Colonic mucosa (tissue), 4 donors: ENCODE results near the gene FCRLB. TPM values are rescaled to one million over a fixed set of nuclear protein-coding genes. Genes with fewer than 3 reads are reported as not detected.
A peak's percentile ranks its signal among the peaks of the same experiment; 100 is the strongest.

Experiments
- DNase-seq: peaks from one replicate; pipeline ENCODE4 v3.0.0-alpha.2; 2020
- H3K27ac ChIP-seq: fragments of 200-600 bp; one replicate; pipeline ENCODE4 v1.8.0; 2021
- H3K27me3 ChIP-seq: fragments of 200-600 bp; one replicate; pipeline ENCODE4 v1.8.0; 2021
- H3K36me3 ChIP-seq: fragments of 200-600 bp; one replicate; pipeline ENCODE4 v1.8.0; 2021
- H3K4me1 ChIP-seq: fragments of 200-600 bp; one replicate; pipeline ENCODE4 v1.8.0; 2021; ENCODE audit warnings: mild to moderate bottlenecking
- H3K4me3 ChIP-seq: fragments of 200-600 bp; one replicate; pipeline ENCODE4 v1.8.0; 2021
- H3K9ac ChIP-seq, 2 donors: one replicate each; pipeline ENCODE4 v1.7.0; 2013; ENCODE audit warnings: control low read depth in 2 of 2, low read depth in 2 of 2, low read length in 2 of 2
- H3K9me3 ChIP-seq: fragments of 200-600 bp; one replicate; pipeline ENCODE4 v1.8.0; 2021
- CTCF ChIP-seq: fragments of 200-600 bp; IDR thresholded peaks from one replicate; pipeline ENCODE4 v1.8.0; 2022; ENCODE audit warnings: antibody characterized with exemption, mild to moderate bottlenecking
- intact Hi-C: fragments of 100-400 bp; cut with DNase I; formaldehyde crosslinking; loops from one replicate; pipeline ENCODE4 v1.14.1; 2022
- total RNA-seq, 2 donors: library from RNA; stranded (reverse); fragmentation: NEBNext Ultra II Directional in 1 of 2; extraction: Animal tissue kit (Norgen Biotek cat#: 25700) in 1 of 2; gene quantifications; one replicate each; pipeline ENCODE4 v1.2.1, GENCODE V29; 2021
- donor health status: healthy.
- donor health status: DM: no; HTN: no; CAD: no.
- donor health status: DM: no; HTN: no; CAD: no.

Gene FCRLB
- total RNA-seq, 2 donors from 2014 or later = 0.16 TPM; not detected in 1

- peak overlapping the region; percentile 24 for H3K27ac ChIP-seq
- intact Hi-C loops = no loop called here
- no peak overlapping the region for H3K9ac ChIP-seq
- H3K36me3 ChIP-seq = no peaks in the 10 kb centered on the region
- H3K9me3 ChIP-seq = no peaks in the 10 kb centered on the region
- H3K27me3 ChIP-seq = no peaks in the 10 kb centered on the region
- peak; percentile 21 for TF ChIP-seq CTCF
- no peaks in the 10 kb centered on the region for H3K4me1 ChIP-seq
- H3K4me3 ChIP-seq = no peak overlapping the region
- DNase-seq = peak; percentile 30
These were observed 17.4 kb downstream of the FCRLB start for GRCh38 chr1:161738627-161739287.

- intact Hi-C loops = loop anchor here (5.0 kb wide), 2 partner anchors 93 to 253 kb away; no protein-coding TSS in a partner anchor
- H3K4me1 ChIP-seq = no peaks in the 10 kb centered on the region
- H3K4me3 ChIP-seq = no peak overlapping the region
- H3K9ac ChIP-seq = no peak overlapping the region
- TF ChIP-seq CTCF = no peak
- H3K27me3 ChIP-seq = no peaks in the 10 kb centered on the region
- H3K9me3 ChIP-seq = no peaks in the 10 kb centered on the region
- DNase-seq = no peak
- no peaks in the 10 kb centered on the region for H3K36me3 ChIP-seq
- H3K27ac ChIP-seq = peak overlapping the region; percentile 24
These were observed 18.7 kb downstream of the FCRLB start for GRCh38 chr1:161739865-161740566.

GRCh38 chr1:161740921-161741320, 19.6 kb downstream of the FCRLB start:
- H3K4me1 ChIP-seq = no peaks in the 10 kb centered on the region
- DNase-seq = no peak
- H3K27me3 ChIP-seq = no peaks in the 10 kb centered on the region
- no peak for TF ChIP-seq CTCF
- intact Hi-C loops = loop anchor here (5.0 kb wide), 2 partner anchors 94 to 254 kb away; no protein-coding TSS in a partner anchor
- H3K9ac ChIP-seq = no peak overlapping the region
- H3K36me3 ChIP-seq = no peaks in the 10 kb centered on the region
- H3K9me3 ChIP-seq = no peaks in the 10 kb centered on the region
- no peak overlapping the region for H3K4me3 ChIP-seq
- no peak overlapping the region for H3K27ac ChIP-seq

- TF ChIP-seq CTCF = no peak
- H3K4me3 ChIP-seq = no peak overlapping the region
- no peaks in the 10 kb centered on the region for H3K27me3 ChIP-seq
- H3K4me1 ChIP-seq = no peaks in the 10 kb centered on the region
- intact Hi-C loops = loop anchor here (5.0 kb wide), 2 partner anchors 96 to 256 kb away; no protein-coding TSS in a partner anchor
- H3K9ac ChIP-seq = no peak overlapping the region
- no peak overlapping the region for H3K27ac ChIP-seq
- no peak for DNase-seq
- H3K36me3 ChIP-seq = no peaks in the 10 kb centered on the region
- no peaks in the 10 kb centered on the region for H3K9me3 ChIP-seq
These were observed 21.9 kb downstream of the FCRLB start for GRCh38 chr1:161743231-161743630.

GRCh38 chr1:161747801-161748200, 26.5 kb downstream of the FCRLB start:
- intact Hi-C loops = no loop called here
- H3K9me3 ChIP-seq = no peaks in the 10 kb centered on the region

More at GRCh38 chr1:161747801-161748200, 26.5 kb downstream of the FCRLB start:
- Histone ChIP-seq H3K27ac (no peak overlapping the region), H3K4me3 (no peak overlapping the region), H3K9ac (no peak overlapping the region), H3K4me1 (no peaks in the 10 kb centered on the region), H3K27me3 (no peaks in the 10 kb centered on the region), H3K36me3 (peaks cover 6% of the 10 kb centered on the region)
- no peak for DNase-seq
- TF ChIP-seq CTCF = no peak
